HG02759 (cell line): ENCODE results near the gene DCC.

Source experiments
- ATAC-seq: cut with Tn5 transposase; IDR thresholded peaks from one replicate; pipeline ENCODE4 v1.9.1; 2021; ENCODE audit warnings: mild to moderate bottlenecking, moderate library complexity; ENCODE audit not compliant: unreplicated experiment

DCC gene

DNA sequence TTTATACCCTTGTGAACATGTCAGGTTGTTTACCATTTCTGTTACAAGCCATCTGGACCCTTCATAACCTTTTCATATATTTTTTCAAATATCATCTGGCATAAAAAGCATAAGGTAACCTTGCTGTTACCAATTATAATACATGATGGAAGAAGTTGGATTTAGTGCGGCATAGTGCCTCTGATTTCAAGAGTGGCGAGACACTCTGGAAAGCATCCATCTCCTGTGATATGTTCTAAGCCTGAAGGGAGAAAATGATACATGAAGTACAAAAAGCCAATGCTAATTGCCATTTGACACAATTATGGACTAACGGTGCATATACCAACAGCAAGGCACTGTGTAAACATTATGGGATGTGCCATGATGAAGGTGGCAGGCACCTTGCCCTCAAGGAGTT, 75.1 kb downstream of the DCC start:
- ATAC-seq, result no peak

DNA sequence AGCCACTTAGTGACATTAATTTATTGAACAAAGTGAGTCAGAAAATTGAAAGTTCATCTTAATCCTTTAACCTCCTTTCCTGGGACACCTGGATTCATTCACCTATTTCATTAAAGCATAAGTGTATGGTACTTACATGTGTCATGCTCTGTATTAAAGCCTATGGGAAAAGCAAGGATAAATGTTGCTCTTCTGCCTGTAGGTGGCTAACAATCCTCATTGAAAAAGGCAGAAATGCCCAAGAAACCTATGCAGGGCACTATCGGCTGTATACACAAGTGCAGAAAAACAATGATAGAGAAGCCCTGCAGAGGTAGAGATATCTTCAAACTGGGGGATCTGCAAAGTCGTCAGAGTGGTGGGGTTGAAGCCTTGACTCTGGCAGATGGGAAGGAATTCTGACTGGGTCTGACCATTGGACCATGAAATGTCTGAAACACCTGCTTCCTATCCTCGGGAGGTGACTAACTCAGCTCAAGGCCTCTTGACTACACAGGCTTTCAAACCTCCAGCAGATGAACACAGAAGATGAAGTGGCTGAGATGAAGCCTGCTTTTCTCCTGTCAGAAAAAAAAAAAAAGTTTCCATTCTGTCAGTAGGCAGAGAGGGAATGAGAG, 83.1 kb downstream of the DCC start:
- ATAC-seq, result no peak

DNA sequence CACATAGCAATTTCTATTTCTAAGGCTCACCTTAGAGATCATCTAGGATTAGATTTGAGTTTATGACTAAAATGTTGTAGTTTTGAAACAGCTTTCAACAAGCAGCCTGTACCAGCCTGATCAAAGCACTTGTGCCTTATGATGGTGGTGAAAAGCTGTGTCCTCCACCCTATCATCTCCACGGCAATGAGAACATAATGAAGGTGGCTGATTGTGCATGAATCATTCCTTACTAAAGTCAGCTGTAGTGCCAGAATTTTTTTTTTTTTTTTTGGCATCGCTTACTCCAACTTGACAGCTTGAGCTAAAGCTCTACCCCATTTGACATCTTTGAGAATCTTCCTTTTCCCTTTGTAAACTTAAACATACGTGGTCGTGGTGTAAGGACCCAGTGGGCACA, 86.0 kb downstream of the DCC start:
- no peak for ATAC-seq

DNA sequence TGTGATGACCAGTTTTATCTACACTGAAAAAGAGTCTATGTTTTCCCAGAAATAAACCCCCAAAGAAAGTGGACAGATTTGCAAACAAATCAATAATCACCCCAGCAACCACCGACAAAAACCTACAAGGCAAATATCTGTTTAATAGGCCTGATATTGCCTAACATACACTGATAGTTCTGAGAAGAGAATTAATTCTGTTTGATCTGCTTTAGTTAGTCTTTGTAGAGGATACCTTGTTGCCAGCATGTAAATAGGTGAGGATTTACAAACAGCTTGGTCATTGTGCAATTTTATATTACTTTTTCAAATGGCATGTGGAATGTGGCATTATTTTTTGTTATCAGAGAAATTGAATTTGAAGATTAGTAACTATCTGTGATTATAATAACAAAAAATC, 86.5 kb downstream of the DCC start:
- ATAC-seq, result no peak

DNA sequence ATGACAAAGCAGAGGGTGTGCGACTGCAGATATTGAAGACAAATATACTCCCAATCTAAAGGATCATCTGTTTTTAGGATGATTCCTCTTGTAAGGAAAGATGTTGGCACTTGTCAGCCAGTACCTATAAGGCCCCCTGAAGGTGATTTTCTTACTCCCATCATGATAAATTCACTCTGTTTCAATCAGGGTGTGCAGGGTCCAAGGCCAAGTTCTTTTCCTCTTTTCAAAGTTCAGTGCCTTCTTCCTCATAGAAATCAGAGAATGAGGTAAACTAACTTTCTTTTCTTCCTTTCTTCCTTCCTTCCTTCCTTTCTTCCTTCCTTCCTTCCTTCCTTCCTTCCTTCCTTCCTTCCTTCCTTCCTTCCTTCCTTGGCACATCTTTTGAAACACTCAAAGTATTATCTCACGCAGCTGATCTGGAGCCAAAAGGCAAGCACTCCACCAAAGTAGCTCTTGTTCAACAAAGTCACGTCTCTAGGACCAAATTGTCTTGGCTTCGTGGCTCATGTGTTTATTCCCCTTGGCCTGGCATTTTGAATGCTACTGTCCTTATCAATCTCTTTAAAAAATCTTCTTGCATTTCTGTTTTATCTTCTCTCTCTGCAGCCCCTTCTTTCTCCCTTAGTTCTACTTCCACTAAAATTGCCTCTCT, 87.7 kb downstream of the DCC start:
- no peak for ATAC-seq

DNA sequence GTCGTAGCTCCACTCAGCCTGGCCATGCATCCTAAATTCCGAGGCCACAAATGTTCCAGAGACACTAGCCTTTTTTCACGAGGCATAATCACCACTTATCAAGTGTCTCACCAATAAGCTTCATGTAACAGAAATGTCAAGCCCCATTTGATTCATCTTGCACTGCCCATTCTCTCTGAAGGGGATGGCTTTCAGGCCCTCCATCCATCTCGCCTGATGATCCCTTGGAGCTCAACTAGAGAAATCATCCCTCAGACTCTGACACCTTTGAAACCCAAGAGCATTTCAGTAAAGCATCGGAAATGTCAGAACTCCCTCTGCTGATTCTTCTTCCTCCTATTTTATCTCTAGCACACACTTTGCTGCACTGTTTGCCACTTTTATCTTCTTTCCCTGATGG, 91.7 kb downstream of the DCC start:
- ATAC-seq, result no peak

DNA sequence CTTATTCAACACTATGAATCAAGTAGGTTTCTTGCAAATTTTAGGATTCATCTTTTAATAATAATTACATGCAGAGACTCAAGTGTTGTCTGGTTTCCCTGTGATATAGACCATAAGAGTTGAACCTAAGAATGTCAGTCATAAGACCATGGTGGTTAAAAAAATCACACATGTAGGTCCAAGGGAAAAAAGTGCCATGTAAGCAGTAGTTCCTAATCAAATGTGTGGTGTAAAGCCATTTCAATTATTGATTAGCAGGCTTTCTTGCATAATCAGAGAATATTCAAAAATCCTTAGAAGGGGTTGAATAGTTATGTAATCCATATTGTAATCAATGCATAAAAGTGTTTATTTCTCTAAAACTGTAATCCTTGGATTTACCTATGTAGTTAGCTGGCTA, 93.8 kb downstream of the DCC start:
- no peak for ATAC-seq

DNA sequence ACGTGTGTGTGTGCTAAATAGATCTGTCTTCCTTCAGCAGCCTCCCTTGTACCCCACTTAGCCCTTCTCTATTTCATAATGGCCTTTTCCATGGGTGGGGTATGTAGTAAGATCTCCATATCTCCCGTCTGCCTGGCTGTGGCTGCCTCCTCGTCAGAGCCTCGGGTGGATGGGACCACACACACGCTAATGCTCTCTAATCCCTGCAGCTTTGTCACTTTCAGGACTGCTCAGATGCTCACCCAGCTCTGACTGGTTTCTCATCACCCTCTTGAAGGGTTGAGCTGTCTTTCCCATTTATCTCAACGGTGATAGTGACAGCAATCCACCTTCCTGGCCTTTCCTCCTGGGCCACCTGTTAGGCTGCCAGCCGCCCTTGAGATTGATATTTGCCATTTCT, 95.3 kb downstream of the DCC start:
- ATAC-seq, result no peak

DNA sequence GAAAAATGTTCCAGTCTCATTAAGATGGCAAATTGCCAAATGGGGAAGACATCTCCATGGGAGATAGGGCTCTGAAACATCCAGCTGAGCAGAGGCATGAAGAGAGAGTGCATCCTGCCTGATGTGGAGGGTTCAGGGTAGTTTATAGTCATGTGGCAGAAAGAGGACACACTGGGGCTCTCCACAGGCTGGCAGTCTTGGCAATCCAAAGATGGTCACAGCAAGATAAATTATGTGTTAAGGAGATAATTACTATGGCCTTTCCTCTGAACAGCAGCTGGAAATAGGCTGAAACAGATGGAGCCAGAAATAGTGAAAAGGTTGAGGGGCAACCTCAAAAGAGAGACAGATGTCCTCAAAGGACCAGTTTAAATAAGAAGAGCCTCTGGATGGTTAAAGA, 97.2 kb downstream of the DCC start:
- ATAC-seq, result no peak

DNA sequence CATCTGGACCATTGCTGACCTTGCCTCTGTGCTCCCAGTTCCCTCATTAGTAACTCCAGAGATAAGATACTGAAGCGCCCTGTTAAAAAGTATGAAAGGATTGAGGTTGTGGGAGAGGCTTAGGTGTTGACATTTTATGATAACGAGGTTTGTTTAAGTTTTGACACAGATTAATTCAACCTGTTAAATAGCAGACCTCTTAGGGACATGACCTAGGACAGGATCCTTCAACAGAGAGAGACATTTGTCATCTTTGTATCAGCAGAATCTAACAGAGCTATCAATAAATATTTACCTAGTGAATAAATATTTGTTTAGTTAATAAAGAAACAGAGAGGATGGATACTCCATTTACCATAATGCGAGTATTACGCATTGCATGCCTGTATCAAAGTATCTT, 99.5 kb downstream of the DCC start:
- ATAC-seq, result no peak

DNA sequence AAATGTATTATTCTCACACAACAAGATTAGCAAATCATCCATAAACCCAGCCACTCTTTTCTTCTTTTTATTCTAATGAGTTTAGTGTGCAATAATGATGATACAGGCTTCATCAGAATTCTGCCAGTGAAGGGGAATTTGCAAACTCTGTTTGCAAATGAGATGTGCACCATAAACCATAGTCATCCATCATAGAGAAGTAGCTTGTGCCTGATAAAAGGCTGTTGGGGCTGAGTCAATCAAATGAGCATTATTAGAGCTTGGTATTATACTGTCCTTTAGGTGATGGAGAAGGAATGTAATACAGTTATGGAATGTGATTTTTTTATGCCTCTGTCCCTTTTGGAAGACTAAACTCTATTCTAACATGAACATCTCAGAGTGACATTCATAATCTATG, 101.8 kb downstream of the DCC start:
- ATAC-seq, result no peak

DNA sequence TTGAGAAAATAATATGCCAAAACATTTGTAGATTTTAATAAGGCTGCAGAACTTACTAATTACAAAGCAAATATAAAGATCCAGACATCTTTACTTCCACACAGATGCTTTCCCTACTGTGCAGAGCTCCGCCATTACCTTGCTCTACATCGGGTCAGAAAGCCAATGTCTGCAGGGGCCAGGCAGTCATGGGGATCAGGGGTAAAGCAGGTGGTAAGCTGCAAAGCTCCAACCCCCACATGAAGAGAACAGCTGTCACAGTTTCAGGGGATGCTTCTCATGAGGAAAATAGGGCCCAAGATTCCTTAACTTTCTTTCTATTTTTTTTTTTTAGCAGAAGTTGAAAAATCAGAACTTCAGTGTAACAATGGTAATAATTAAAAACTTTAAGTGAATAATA, 102.7 kb downstream of the DCC start:
- ATAC-seq, result no peak

DNA sequence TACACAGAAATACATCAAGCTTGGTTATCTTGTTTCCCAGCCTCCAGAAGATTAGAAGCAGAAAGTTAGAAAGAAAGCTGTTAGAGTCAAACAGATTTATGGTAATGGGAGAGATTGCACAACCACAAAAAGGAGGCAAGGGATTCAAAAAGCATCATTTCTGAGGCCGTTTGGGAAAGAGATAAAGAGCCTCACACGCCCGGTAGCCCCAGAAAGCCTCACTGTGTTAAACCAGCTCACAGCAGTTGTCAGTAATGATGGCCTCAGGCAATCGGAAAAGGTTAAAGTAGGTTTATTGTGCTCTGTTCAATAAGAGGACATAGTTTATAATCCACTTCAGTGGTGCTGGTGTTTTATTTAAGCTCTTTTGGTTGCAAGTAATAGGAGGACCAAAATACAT, 111.3 kb downstream of the DCC start:
- no peak for ATAC-seq

DNA sequence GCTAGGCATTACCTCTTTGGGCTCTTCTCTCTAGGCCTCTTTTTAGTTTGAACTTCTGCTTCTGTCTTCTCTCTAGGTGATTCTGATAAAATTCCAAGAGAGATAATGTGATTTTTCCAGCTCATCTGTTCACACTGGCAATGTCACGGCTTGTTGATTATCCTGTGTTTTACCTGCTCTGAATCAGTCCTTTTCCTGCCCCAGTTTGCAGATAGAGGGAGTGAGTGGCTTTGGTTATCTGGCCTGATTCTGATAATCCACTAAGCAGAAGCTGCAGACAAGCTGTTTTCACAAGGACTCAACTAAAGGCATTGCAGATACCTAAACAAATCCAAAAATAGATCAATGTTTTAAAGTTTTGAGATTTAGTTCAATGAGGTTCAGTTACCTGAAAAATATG, 111.9 kb downstream of the DCC start:
- no peak for ATAC-seq

DNA sequence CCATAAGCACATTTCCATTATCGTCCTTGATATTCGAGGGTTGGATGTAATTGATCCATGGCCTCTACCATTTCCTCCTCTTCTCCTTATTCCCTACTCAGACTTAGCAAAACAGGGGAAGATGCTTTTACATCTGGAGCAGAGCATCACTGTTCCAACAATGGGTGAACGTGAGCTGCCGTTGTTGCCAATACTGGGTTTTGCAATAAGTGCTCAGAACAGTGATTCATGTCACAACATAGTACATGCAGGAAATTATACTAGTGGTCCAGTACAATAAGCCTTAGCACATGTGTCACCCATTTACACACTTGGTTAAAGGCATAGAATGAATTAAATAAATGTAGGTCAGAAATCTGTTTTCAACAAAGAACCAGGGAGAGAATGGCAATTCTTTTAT, 112.4 kb downstream of the DCC start:
- ATAC-seq, result no peak

DNA sequence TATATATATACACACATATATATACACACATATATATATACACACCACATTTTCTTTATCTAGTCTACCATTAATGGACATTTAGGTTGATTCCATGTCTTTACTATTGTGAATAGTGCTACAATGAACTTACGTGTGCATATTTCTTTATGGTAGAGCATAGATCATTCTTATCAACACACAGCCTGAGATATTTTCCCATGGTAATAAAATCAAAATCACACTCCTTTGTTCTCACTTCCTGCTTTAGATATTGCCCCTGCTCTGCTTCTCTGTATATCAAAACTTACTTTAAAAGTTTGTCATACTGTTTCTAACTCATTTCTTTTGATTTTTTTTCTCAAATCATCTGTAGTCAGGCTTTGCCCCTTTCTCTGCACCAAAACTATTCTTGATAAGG, 119.9 kb downstream of the DCC start:
- ATAC-seq, result no peak

DNA sequence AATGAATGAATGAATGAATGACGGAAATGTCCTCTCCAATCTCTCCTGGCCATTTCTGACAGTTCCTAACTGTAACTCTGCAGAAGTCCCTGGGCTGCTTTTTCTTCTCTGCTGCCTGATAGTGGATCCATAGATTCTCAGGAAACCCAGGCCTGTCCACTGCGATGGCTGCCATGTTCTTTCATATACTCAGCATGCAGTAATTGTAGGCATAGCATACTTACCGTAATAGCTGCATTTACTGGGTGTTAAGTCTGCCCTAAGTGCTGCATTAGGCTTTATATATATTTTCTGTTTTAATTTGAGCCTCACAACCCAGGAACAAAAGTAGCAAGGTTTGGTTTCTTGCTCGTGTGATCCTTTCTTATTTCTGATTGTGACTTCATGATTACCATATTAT, 122.9 kb downstream of the DCC start:
- no peak for ATAC-seq

DNA sequence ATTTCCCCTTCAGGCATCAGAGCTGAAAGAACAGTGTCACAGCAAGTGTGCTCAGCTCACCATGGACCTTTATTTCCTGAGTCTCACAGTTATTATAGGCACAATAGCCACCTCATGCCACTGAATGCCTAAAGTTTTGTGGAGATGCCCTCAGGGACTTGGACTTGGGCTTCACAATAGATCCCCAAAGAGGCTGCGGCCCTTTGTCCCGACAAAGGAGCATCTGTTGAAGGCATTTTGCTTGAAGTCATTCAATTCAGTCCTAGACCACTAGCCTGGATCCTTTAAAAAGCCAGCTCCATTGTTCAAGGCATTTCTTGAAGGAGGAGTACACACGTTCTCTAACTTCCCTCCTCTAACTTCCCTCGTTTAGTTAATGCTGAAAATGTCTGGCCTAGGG, 125.4 kb downstream of the DCC start:
- ATAC-seq, result no peak

DNA sequence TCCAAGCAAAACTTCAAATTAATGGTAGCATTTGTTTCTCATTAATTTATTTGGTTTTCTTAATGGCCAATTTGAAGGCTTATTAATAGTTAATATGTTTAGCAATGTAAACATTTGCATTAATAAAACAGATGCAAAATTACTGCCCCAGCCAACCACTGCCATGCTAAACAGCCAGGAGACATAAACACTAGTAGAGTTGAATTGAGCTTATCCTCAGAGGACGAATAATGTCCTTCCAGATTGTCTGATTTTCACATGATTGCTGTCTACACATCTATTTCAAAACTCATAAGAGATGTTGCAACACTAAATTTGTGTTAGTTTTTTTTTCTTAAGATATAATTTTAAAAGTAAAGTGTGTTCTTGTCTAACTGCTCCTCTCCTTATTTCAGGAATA, 128.5 kb downstream of the DCC start:
- no peak for ATAC-seq

DNA sequence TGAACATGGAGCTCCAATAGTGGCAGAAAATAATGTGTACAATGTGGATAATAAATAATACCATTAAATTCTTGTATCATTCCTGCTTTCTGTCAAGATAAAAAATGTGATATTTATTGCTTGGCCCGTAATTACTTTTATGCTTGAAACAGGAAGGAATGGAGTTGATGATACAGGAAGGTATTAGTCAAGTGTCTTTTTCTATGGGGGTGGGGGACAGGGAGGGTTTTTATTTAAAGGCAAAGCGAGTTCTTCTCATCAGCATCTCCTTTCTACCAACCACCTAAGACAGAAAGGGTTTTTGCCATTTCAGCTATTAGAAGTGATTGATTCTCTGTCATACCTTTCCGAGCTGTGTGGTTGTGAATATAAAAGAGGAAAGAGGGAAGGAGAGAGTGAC, 135.3 kb downstream of the DCC start:
- ATAC-seq, result no peak

DNA sequence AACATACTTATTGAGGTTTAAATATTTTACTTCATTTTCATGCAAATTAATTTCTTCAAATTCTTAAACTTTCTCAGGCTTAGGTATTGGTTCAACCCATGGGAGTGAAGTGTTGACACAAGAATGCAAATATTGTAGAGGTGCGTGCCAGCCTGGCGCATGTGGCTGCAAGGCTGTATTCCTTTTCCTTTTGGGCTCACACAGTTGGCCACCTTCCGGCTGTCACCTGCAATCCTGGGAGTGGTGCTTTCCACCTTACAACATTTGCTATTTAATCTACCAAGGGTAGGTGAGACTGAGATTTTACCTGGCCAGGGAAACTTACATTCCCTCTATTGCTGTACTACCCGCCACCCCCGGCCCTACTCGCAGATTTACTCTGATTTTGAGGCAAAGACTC, 141.1 kb downstream of the DCC start:
- ATAC-seq, result no peak

DNA sequence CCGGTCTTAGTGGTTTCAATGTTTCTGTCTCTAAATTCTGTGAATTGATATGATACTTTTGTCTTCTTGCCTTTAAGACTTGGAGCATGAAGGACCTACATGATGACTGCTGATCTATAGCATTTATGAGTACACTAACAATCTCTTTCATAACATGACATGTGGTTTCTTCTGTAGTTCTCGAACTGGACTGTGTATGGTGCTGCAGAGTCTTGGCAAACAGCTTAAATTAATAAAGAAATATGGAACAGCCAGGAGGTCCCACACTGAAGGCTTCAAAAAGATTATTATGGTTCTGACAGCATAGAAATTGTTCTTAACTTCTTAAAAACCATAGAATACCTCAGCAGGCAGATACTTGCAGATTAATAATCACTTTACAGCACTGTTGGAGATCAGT, 145.0 kb downstream of the DCC start:
- no peak for ATAC-seq

DNA sequence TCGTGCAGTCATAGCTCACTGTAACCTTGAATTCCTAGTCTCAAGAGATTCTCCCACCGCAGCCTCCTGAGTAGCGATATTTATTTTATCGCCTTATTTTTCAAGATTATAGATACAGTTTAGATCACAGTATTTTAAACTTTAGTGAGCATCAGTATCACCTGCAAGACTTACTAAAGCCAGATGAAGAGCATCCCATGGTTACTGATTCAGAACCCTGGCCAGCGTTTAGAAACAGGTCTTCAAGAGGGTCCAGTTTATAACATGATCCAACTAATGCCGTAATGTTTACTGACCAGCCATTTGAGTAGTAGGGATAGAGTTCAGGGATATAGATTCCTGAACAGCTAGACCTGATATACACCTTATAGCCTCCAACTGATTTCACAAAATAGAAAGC, 146.1 kb downstream of the DCC start:
- no peak for ATAC-seq
